Endothelial cell of umbilical vein (primary cell): ENCODE results near the gene GRAMD1B. TPM values are rescaled to one million over a fixed set of nuclear protein-coding genes. Genes with fewer than 3 reads are reported as not detected.

ENCODE experiments used
- BruUV-seq: library from RNA; stranded (reverse); fragments of 400-500 nt; replicated peaks from 2 replicates; lab custom pipeline; 2021; lab: Mats Ljungman, UMichigan
- CTCF ChIA-PET: fragments of 300-600, 350-600 bp; sonication (Branson Sonifier 250); formaldehyde crosslinking; loops from one replicate; lab custom pipeline; 2021; ENCODE audit warnings: antibody characterized with exemption, inconsistent platforms; lab: Charles Lee
- POLR2A ChIA-PET: fragments of 300-600, 350-600 bp; sonication (Branson Sonifier 250); formaldehyde crosslinking; loops from one replicate; lab custom pipeline; 2021; ENCODE audit warnings: antibody characterized with exemption, inconsistent platforms; lab: Charles Lee
- DNase-seq: peaks from one replicate; pipeline ENCODE4 v3.0.0-alpha.2; 2011; ENCODE audit warnings: low read depth, low spot score
- FAIRE-seq: peaks from 2 replicates; lab custom pipeline; 2011; peaks lifted over from hg19 to GRCh38; lab: Jason Lieb, UNC
- H2AFZ ChIP-seq: 2 replicates; pipeline ENCODE4 v1.6.0; 2012; ENCODE audit warnings: low read depth, low read length, control low read depth, inconsistent platforms
- H3K27ac ChIP-seq: 2 replicates; pipeline ENCODE4 v1.5.1; 2011; ENCODE audit warnings: low read depth, mild to moderate bottlenecking, control low read depth, low read length, moderate library complexity; ENCODE audit not compliant: insufficient read depth
- H3K27me3 ChIP-seq, 2 experiments: 2 replicates each; pipeline versions ENCODE4 v1.6.0 to v1.6.1; 2011; ENCODE audit warnings: low read length in 2 of 2, mixed read lengths in 1 of 2; ENCODE audit not compliant: control insufficient read depth in 2 of 2, insufficient read depth in 2 of 2
- H3K36me3 ChIP-seq, 2 experiments: 2 replicates in 1 of 2; 3 replicates in 1 of 2; pipeline ENCODE4 v1.5.1; 2011; ENCODE audit warnings: low read length in 2 of 2, mild to moderate bottlenecking in 1 of 2, moderate library complexity in 1 of 2; ENCODE audit not compliant: control insufficient read depth in 2 of 2, insufficient read depth in 2 of 2; ENCODE audit errors: extremely low read depth in 1 of 2
- H3K4me1 ChIP-seq: 3 replicates; pipeline ENCODE4 v1.5.1; 2011; ENCODE audit warnings: mild to moderate bottlenecking, low read length; ENCODE audit not compliant: control insufficient read depth, insufficient read depth; ENCODE audit errors: extremely low read depth
- H3K4me2 ChIP-seq: 2 replicates; pipeline ENCODE4 v1.6.1; 2011; ENCODE audit warnings: low read length, control low read depth, mixed read lengths; ENCODE audit not compliant: insufficient read depth
- H3K4me3 ChIP-seq, 3 experiments: fragments of 200-600 bp in 1 of 3; sonication (generic), shearing (Covaris generic) in 1 of 3; replicated peaks in 1 of 3; 2 replicates each; pipeline ENCODE4 v1.5.1; 2011 to 2016; ENCODE audit warnings: control low read depth in 3 of 3, low read length in 3 of 3, mild to moderate bottlenecking in 2 of 3, inconsistent platforms in 1 of 3, low read depth in 1 of 3, moderate library complexity in 1 of 3; ENCODE audit not compliant: insufficient read depth in 1 of 3
- H3K79me2 ChIP-seq: 2 replicates; pipeline ENCODE4 v1.6.0; 2012; ENCODE audit warnings: low read length, inconsistent platforms; ENCODE audit not compliant: control insufficient read depth, insufficient read depth
- H3K9ac ChIP-seq: replicated peaks from 2 replicates; pipeline ENCODE3; 2011; ENCODE audit warnings: low read length, control low read depth; ENCODE audit not compliant: insufficient read depth; ENCODE audit errors: extremely low read depth
- H3K9me1 ChIP-seq: replicated peaks from 3 replicates; pipeline ENCODE4 v1.6.0; 2011; ENCODE audit warnings: mild to moderate bottlenecking, low read length; ENCODE audit not compliant: control insufficient read depth, insufficient read depth; ENCODE audit errors: extremely low read depth
- H3K9me3 ChIP-seq: replicated peaks from 2 replicates; pipeline ENCODE4 v1.5.1; 2012; ENCODE audit warnings: low read length, inconsistent platforms; ENCODE audit not compliant: control insufficient read depth, insufficient read depth
- H4K20me1 ChIP-seq: replicated peaks from 2 replicates; pipeline ENCODE3; 2011; ENCODE audit warnings: mild to moderate bottlenecking, low read length; ENCODE audit not compliant: control insufficient read depth, insufficient read depth; ENCODE audit errors: extremely low read depth
- CTCF ChIP-seq, 2 donors: IDR thresholded peaks; 1 replicate in 1 of 2; 2 replicates in 1 of 2; pipeline ENCODE4 v1.5.1; 2011; ENCODE audit warnings: low read length in 2 of 2, mild to moderate bottlenecking in 2 of 2, moderate library complexity in 2 of 2, control low read depth in 1 of 2, inconsistent platforms in 1 of 2, low read depth in 1 of 2; ENCODE audit not compliant: insufficient read depth in 1 of 2; ENCODE audit errors: extremely low read depth in 1 of 2
- EZH2 ChIP-seq: IDR thresholded peaks from 2 replicates; pipeline ENCODE4 v1.6.1; 2012; ENCODE audit warnings: borderline replicate concordance, low read depth, mild to moderate bottlenecking, moderate library complexity, low read length, inconsistent platforms; ENCODE audit not compliant: severe bottlenecking
- FOS ChIP-seq: IDR thresholded peaks from 2 replicates; pipeline ENCODE4 v1.6.1; 2011; ENCODE audit warnings: mild to moderate bottlenecking, low read length, moderate library complexity, borderline replicate concordance; ENCODE audit not compliant: insufficient read depth
- GATA2 ChIP-seq: IDR thresholded peaks from 2 replicates; pipeline ENCODE4 v1.7.0; 2011; ENCODE audit warnings: low read depth, mild to moderate bottlenecking, moderate library complexity, mixed read lengths, low read length; ENCODE audit not compliant: insufficient read length, insufficient read depth
- MYC ChIP-seq: IDR thresholded peaks from one replicate; pipeline ENCODE4 v1.6.1; 2011; ENCODE audit warnings: mild to moderate bottlenecking, low read depth, low read length
- POLR2A ChIP-seq: IDR thresholded peaks from 2 replicates; pipeline ENCODE4 v1.6.1; 2012; ENCODE audit warnings: low read depth, mild to moderate bottlenecking, control low read depth, low read length
- POLR2AphosphoS5 ChIP-seq: IDR thresholded peaks from 2 replicates; pipeline ENCODE4 v1.6.1; 2012; ENCODE audit warnings: low read depth, mild to moderate bottlenecking, control low read depth, low read length, moderate library complexity; ENCODE audit not compliant: insufficient read depth
- dilution Hi-C: fragments of 300-500 bp; cut with MboI; formaldehyde crosslinking; loops from one replicate; pipeline ENCODE4 v1.15.0; 2019; ENCODE audit warnings: low sequenced_read_pairs; ENCODE audit not compliant: extremely low pct_ligation_motif_present
- intact Hi-C: fragments of 100-400 bp; cut with micrococcal nuclease; formaldehyde crosslinking; loops from one replicate; pipeline ENCODE4 v1.10.0; 2022
- polyA plus RNA-seq, 4 experiments: library from polyadenylated mRNA; depleted of rRNA in 3 of 4; stranded (reverse) in 3 of 4; unstranded in 1 of 4; fragments of >200 nt; gene quantifications; 2 replicates each; pipeline versions ENCODE4 v1.2.1 to v1.2.3, GENCODE V29; 2011 to 2012; ENCODE audit warnings: missing spikeins in 1 of 4
- total RNA-seq: library from RNA; stranded (reverse); gene quantifications from 2 replicates; pipeline ENCODE4 v1.2.3, GENCODE V29; 2021

The GRAMD1B gene
- total and polyA plus RNA-seq, 2 donors (not counting 3 experiments of a cell fraction or from before 2014, with no cell fraction given) = 5.1 to 11.1 TPM

GRCh38 chr11:123537726-123538125, 107.7 kb downstream of the GRAMD1B start:
- DNase-seq = no peak
- POLR2A ChIA-PET = no interaction called here
- BruUV-seq = no TSS peak
- CTCF ChIA-PET = interaction anchor here (1.0 to 2.4 kb wide), 5 partner anchors 16 to 43 kb away, joined by 3 to 14 read pairs (median 5); no protein-coding TSS in a partner anchor
- H3K36me3 ChIP-seq = no peaks in the 10 kb centered on the region
- intact Hi-C loops (no loop called here), dilution Hi-C loops (no loop called here)
- no peak for TF ChIP-seq CTCF (IDR thresholded peaks at IDR 0.05; ENCODE audit: extremely low read depth in 1 of 2, insufficient read depth in 1 of 2, low read depth in 1 of 2, low read length in 2 of 2)
- no peak for TF ChIP-seq POLR2AphosphoS5
- no peak for TF ChIP-seq EZH2
- TF ChIP-seq GATA2 = no peak
- TF ChIP-seq MYC = no peak
- TF ChIP-seq POLR2A = no peak
- no peak for TF ChIP-seq FOS
- no peak for FAIRE-seq
- H3K9ac ChIP-seq = no peak overlapping the region
- H3K27ac ChIP-seq = no peak overlapping the region
- no peaks in the 10 kb centered on the region for H3K9me1 ChIP-seq
- no peak overlapping the region for H2AFZ ChIP-seq
- H4K20me1 ChIP-seq = peaks cover 3% of the 10 kb centered on the region
- no peaks in the 10 kb centered on the region for H3K4me1 ChIP-seq
- H3K4me3 ChIP-seq = no peak overlapping the region
- no peaks in the 10 kb centered on the region for H3K9me3 ChIP-seq
- H3K27me3 ChIP-seq = no peaks in the 10 kb centered on the region
- no peaks in the 10 kb centered on the region for H3K79me2 ChIP-seq
- H3K4me2 ChIP-seq = no peak overlapping the region
